Activated CD8-positive, alpha-beta memory T cell treated with anti-CD3 and anti-CD28 coated beads, Interleukin-2, amount 10 ng/mL, durations not matched to agents 7 days and 5 days (primary cell): ENCODE data around the gene THOC3. TPM values are rescaled to one million over a fixed set of nuclear protein-coding genes. Genes with fewer than 3 reads are reported as not detected.
"Not testable (repeated sequence)": the region's sequence is repeated elsewhere in the genome, so short reads cannot be mapped to it uniquely, and the experiment has no call there.

Source experiments
- ATAC-seq: fragments of 150-1000 bp; cut with Tn5 transposase; one replicate; pipeline ENCODE4 v1.10.0; 2021; ENCODE audit warnings: moderate library complexity
- CTCF ChIA-PET: fragments of 350-600 bp; sonication (Branson Sonifier 250); formaldehyde crosslinking; loops from one replicate; lab custom pipeline; 2021; ENCODE audit warnings: antibody characterized with exemption; lab: Charles Lee
- DNase-seq: peaks from one replicate; pipeline ENCODE4 v3.0.0-alpha.2; 2020
- H3K27ac Mint-ChIP-seq: one replicate; pipeline ENCODE4 v1.8.0; 2021; ENCODE audit warnings: mild to moderate bottlenecking, mixed read lengths
- H3K27me3 Mint-ChIP-seq: one replicate; pipeline ENCODE4 v1.8.0; 2021; ENCODE audit warnings: mixed read lengths
- H3K36me3 Mint-ChIP-seq: one replicate; pipeline ENCODE4 v1.8.0; 2021; ENCODE audit warnings: mild to moderate bottlenecking, mixed read lengths
- H3K4me1 Mint-ChIP-seq: one replicate; pipeline ENCODE4 v1.8.0; 2021; ENCODE audit warnings: mixed read lengths
- H3K4me3 Mint-ChIP-seq: one replicate; pipeline ENCODE4 v1.8.0; 2021; ENCODE audit warnings: mild to moderate bottlenecking, moderate library complexity, mixed read lengths
- H3K9me3 Mint-ChIP-seq: one replicate; pipeline ENCODE4 v1.8.0; 2022; ENCODE audit warnings: low read depth, mixed read lengths
- total RNA-seq, 2 experiments: library from RNA; stranded (reverse); gene quantifications; one replicate each; pipeline ENCODE4 v1.2.3, GENCODE V29; 2021

The THOC3 gene, protein sequence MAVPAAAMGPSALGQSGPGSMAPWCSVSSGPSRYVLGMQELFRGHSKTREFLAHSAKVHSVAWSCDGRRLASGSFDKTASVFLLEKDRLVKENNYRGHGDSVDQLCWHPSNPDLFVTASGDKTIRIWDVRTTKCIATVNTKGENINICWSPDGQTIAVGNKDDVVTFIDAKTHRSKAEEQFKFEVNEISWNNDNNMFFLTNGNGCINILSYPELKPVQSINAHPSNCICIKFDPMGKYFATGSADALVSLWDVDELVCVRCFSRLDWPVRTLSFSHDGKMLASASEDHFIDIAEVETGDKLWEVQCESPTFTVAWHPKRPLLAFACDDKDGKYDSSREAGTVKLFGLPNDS
- total RNA-seq: 10 to 100 TPM; 61.0 to 69.4 TPM

DNA sequence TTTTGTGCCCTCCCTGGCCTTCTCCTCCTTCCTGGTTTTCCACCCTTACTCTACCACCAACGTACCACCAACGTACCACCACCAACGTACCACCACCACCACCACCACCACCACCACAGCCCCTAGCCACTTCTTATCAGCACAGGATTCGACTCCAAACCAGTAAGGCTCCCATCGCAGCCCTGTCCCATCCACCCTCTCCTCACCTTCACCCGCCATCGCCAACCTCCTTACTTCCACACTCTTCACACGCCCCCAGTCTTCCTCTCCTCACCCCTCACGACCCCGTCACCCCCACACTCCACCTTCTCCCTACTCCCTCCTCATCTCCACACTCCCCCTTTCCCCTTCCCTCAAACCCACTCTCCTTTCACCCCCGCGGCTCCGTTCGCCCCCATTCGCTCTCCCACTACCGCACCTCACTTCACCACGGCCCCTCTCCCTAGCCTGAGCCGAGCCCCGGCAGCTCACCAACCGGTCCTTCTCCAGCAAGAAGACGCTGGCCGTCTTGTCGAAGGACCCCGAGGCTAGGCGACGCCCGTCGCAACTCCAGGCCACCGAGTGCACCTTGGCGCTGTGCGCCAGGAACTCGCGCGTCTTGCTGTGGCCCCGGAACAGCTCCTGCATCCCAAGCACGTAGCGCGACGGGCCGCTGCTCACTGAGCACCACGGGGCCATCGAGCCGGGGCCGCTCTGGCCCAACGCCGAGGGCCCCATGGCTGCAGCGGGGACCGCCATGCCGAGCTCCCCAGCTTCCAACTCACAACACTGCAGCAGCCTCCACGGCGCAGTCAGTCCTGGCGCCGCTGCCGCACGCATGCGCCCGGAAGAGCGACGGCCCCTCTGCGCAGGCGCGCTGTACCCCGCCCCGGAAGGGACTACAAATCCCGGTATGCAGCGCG is at the start of gene THOC3:
TSS of gene THOC3 (minus strand) at position 845 of the 902 bp plus-strand sequence. CDS start at position 738, 107 bp downstream.
- CTCF ChIA-PET, H3K27me3 Mint-ChIP-seq, H3K4me1 Mint-ChIP-seq, H3K9me3 Mint-ChIP-seq, H3K36me3 Mint-ChIP-seq: not testable (repeated sequence)
- peak within 1 kb of the TSS; percentile 64 for H3K27ac Mint-ChIP-seq
- DNase-seq (peak; percentile 79), ATAC-seq (peak; percentile 100)
- peak within 1 kb of the TSS; percentile 75 for H3K4me3 Mint-ChIP-seq

DNA sequence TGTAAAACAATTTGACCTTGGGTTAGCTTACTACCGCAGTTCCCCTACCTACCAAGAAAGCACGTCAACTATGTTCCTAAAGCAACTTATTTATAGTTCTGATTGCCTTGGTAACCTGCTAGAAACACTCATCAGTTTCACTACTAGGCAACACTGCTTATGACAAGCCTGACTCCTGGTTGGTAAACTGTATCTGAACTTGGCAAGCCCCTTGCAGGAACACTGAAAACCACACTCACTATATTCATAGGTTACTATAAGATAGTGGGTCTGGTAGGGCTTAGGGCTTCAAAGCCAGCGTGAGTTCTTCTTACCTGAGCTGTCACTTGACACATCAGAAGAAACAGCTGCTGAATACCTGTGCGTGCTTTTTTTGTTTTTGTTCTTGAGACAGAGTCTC is 49.2 kb upstream of the THOC3 start:
- CTCF ChIA-PET, H3K9me3 Mint-ChIP-seq, H3K27me3 Mint-ChIP-seq, DNase-seq, H3K4me3 Mint-ChIP-seq, H3K27ac Mint-ChIP-seq, H3K36me3 Mint-ChIP-seq, H3K4me1 Mint-ChIP-seq: not testable (repeated sequence)
- peak; percentile 57 for ATAC-seq

- H3K9me3 Mint-ChIP-seq, H3K4me3 Mint-ChIP-seq, H3K36me3 Mint-ChIP-seq, H3K27me3 Mint-ChIP-seq, H3K27ac Mint-ChIP-seq, H3K4me1 Mint-ChIP-seq, ATAC-seq, DNase-seq, CTCF ChIA-PET: not testable (repeated sequence)
Measured at GRCh38 chr5:176014360-176014759, 46.2 kb upstream of the THOC3 start.

- H3K36me3 Mint-ChIP-seq, CTCF ChIA-PET, H3K4me3 Mint-ChIP-seq, DNase-seq, ATAC-seq, H3K9me3 Mint-ChIP-seq, H3K27me3 Mint-ChIP-seq, H3K27ac Mint-ChIP-seq: not testable (repeated sequence)
- peaks cover 13% of the 10 kb centered on the region for H3K4me1 Mint-ChIP-seq
Measured at GRCh38 chr5:176011088-176011487, 43.0 kb upstream of the THOC3 start.

DNA sequence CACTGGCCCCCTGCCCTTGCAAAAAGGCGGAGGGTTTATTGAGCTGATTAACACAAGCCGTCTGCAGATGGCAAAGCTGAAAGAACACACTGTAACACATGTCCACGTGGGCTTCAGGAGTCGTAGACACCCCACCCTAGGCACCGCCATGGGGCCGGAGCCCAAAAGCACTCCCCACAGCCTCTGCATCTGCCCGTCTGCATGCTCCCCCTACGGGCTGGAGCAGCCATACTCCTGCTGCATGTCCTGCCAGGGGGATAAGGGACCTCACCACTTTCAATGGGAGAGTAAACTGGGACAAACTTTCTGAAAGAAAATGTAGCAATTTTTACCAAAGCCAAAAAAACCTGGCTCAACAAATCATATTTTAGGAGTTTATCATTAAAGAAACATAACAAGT is 42.1 kb upstream of the THOC3 start:
- H3K27me3 Mint-ChIP-seq, H3K4me3 Mint-ChIP-seq, H3K36me3 Mint-ChIP-seq, ATAC-seq, H3K27ac Mint-ChIP-seq, H3K9me3 Mint-ChIP-seq, CTCF ChIA-PET, DNase-seq: not testable (repeated sequence)
- peaks cover 16% of the 10 kb centered on the region for H3K4me1 Mint-ChIP-seq

DNA sequence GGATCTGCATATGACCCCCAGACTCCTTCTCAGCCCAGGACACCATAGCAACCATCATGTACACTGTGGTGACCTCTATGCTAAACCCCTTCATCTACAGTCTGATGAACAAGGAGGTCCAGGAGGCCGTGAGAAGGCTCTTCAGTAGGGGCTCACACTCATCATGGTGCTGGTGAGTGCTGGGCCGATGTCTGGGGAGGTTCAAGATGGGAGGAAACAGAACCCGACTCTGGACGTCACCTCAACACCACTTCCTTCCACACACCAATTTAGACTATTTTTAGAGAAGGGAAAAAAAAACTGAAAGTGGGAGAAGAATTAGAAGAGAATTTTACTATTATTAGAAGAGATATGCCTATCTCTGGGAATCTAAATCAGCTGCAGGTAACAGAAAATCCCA is 39.1 kb upstream of the THOC3 start:
- DNase-seq, H3K36me3 Mint-ChIP-seq, H3K9me3 Mint-ChIP-seq, H3K27me3 Mint-ChIP-seq, CTCF ChIA-PET: not testable (repeated sequence)
- peak; percentile 57 for ATAC-seq
- Mint-ChIP-seq H3K27ac (peak overlapping the region; percentile 85), H3K4me1 (peaks cover 16% of the 10 kb centered on the region), H3K4me3 (peak overlapping the region; percentile 72)

DNA sequence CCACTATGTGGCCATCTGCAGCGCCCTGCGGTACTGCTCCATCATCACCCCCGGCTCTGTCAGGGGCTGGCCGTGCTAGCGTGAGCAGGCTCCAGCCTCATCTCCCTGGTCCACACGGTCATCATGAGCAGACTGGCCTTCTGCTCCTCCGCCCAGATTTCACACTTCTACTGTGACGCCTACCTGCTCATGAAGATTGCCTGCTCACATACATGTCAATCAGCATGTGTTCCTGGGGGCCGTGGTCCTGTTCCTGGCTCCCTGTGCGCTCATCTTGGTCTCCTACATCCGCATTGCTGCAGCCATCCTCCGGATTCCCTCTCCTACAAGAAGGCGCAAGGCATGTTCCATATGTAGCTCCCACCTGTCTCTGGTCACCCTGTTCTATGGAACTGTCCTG is 38.7 kb upstream of the THOC3 start:
- peak; percentile 7 for ATAC-seq
- H3K9me3 Mint-ChIP-seq, DNase-seq, CTCF ChIA-PET, H3K27me3 Mint-ChIP-seq, H3K36me3 Mint-ChIP-seq: not testable (repeated sequence)
- H3K27ac Mint-ChIP-seq: peak overlapping the region; percentile 85
- H3K4me1 Mint-ChIP-seq: peaks cover 16% of the 10 kb centered on the region
- H3K4me3 Mint-ChIP-seq: peak overlapping the region; percentile 72

- DNase-seq, H3K4me1 Mint-ChIP-seq, H3K27ac Mint-ChIP-seq, CTCF ChIA-PET, H3K4me3 Mint-ChIP-seq, H3K9me3 Mint-ChIP-seq, ATAC-seq, H3K27me3 Mint-ChIP-seq, H3K36me3 Mint-ChIP-seq: not testable (repeated sequence)
Measured at GRCh38 chr5:175997979-175998378, 29.9 kb upstream of the THOC3 start.

- H3K9me3 Mint-ChIP-seq, H3K4me3 Mint-ChIP-seq, H3K27me3 Mint-ChIP-seq, DNase-seq, H3K4me1 Mint-ChIP-seq, CTCF ChIA-PET, H3K27ac Mint-ChIP-seq, H3K36me3 Mint-ChIP-seq, ATAC-seq: not testable (repeated sequence)
Measured at GRCh38 chr5:175997495-175997894, 29.4 kb upstream of the THOC3 start.

DNA sequence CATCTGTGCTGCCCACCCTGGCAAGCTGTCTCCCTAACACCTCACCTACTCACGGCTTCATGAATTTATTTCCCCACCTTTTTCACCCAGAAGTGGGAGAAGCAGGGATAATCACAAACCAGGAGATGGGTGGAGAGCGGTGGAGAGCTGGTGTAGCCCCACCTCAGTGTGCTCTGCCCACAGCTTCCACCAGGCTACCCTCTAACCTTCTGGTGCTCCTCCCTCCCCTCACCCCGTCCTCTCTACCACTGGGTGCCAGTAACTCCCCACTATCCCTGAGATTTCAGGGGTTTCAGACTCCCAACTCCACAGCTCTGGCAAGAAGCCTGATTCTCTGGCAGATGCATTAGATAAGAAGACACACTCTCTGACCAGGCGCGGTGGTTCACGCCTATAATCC is 28.7 kb upstream of the THOC3 start:
- H3K4me3 Mint-ChIP-seq, CTCF ChIA-PET, H3K27me3 Mint-ChIP-seq, H3K4me1 Mint-ChIP-seq, H3K9me3 Mint-ChIP-seq, H3K36me3 Mint-ChIP-seq, DNase-seq, H3K27ac Mint-ChIP-seq, ATAC-seq: not testable (repeated sequence)

- not testable (repeated sequence) for H3K4me3 Mint-ChIP-seq, ATAC-seq
Measured at GRCh38 chr5:175995506-175995905, 27.4 kb upstream of the THOC3 start.

GRCh38 chr5:175979371-175979995 is 11.4 kb upstream of the THOC3 start:
- H3K27ac Mint-ChIP-seq, DNase-seq, ATAC-seq, H3K36me3 Mint-ChIP-seq, CTCF ChIA-PET, H3K27me3 Mint-ChIP-seq, H3K4me1 Mint-ChIP-seq, H3K4me3 Mint-ChIP-seq, H3K9me3 Mint-ChIP-seq: not testable (repeated sequence)

More at GRCh38 chr5:175995506-175995905, 27.4 kb upstream of the THOC3 start:
- H3K27ac Mint-ChIP-seq, H3K4me1 Mint-ChIP-seq, H3K36me3 Mint-ChIP-seq, H3K27me3 Mint-ChIP-seq, H3K9me3 Mint-ChIP-seq, CTCF ChIA-PET, DNase-seq: not testable (repeated sequence)

- H3K36me3 Mint-ChIP-seq, H3K27ac Mint-ChIP-seq, H3K27me3 Mint-ChIP-seq, DNase-seq, H3K9me3 Mint-ChIP-seq, CTCF ChIA-PET, H3K4me1 Mint-ChIP-seq: not testable (repeated sequence)
- H3K4me3 Mint-ChIP-seq: peak overlapping the region; percentile 75
- peak; percentile 37 for ATAC-seq
Measured at GRCh38 chr5:175968381-175968780, 266 bp upstream of the THOC3 start.
